Mesenchymal stem cell (in vitro differentiated cells and primary cell): ENCODE data around the gene TRIM49D1.
"Not testable (repeated sequence)": the region's sequence is repeated elsewhere in the genome, so short reads cannot be mapped to it uniquely, and the experiment has no call there.

Source experiments
- DNase-seq: peaks from one replicate; pipeline ENCODE4 v3.0.0-alpha.2; 2013
- H2AFZ ChIP-seq: one replicate; pipeline ENCODE4 v1.6.1; 2013; ENCODE audit warnings: low read depth, mild to moderate bottlenecking, control low read depth, inconsistent platforms, low read length, moderate library complexity
- H2AK5ac ChIP-seq: 2 replicates; pipeline ENCODE4 v1.6.1; 2013; ENCODE audit warnings: low read length, moderate library complexity, mild to moderate bottlenecking, inconsistent platforms; ENCODE audit not compliant: severe bottlenecking
- H2BK120ac ChIP-seq: one replicate; pipeline ENCODE4 v1.6.1; 2013; ENCODE audit warnings: low read depth, mild to moderate bottlenecking, inconsistent platforms, low read length, moderate library complexity
- H2BK12ac ChIP-seq, 2 experiments: one replicate each; pipeline ENCODE4 v1.6.1; 2013; ENCODE audit warnings: inconsistent platforms in 2 of 2, low read length in 2 of 2, mild to moderate bottlenecking in 2 of 2, moderate library complexity in 2 of 2, control low read depth in 1 of 2
- H2BK15ac ChIP-seq: one replicate; pipeline ENCODE4 v1.6.1; 2013; ENCODE audit warnings: mild to moderate bottlenecking, low read depth, inconsistent platforms; ENCODE audit not compliant: poor library complexity, severe bottlenecking
- H2BK5ac ChIP-seq: 2 replicates; pipeline ENCODE4 v1.6.1; 2013; ENCODE audit warnings: low read depth, mild to moderate bottlenecking, low read length, control low read depth, inconsistent platforms; ENCODE audit not compliant: poor library complexity, severe bottlenecking
- H3K14ac ChIP-seq, 2 experiments: one replicate each; pipeline ENCODE4 v1.6.1; 2013; ENCODE audit warnings: inconsistent platforms in 2 of 2, low read length in 2 of 2, control low read depth in 1 of 2, mild to moderate bottlenecking in 1 of 2, moderate library complexity in 1 of 2
- H3K18ac ChIP-seq, 2 experiments: one replicate each; pipeline ENCODE4 v1.6.1; 2013; ENCODE audit warnings: inconsistent platforms in 2 of 2, low read length in 2 of 2, control low read depth in 1 of 2, low read depth in 1 of 2, mild to moderate bottlenecking in 1 of 2
- H3K23ac ChIP-seq, 2 experiments: one replicate each; pipeline ENCODE4 v1.6.1; 2013; ENCODE audit warnings: inconsistent platforms in 2 of 2, low read length in 2 of 2, mild to moderate bottlenecking in 2 of 2, moderate library complexity in 2 of 2, control low read depth in 1 of 2
- H3K27ac ChIP-seq: 2 replicates; pipeline ENCODE4 v1.5.1; 2013; ENCODE audit warnings: mild to moderate bottlenecking, moderate library complexity, low read length, control low read depth, inconsistent platforms; ENCODE audit not compliant: poor library complexity, severe bottlenecking
- H3K27me3 ChIP-seq, 2 experiments: 2 replicates each; pipeline versions ENCODE4 v1.6.1 to v1.7.0; 2013; ENCODE audit warnings: low read length in 2 of 2, mild to moderate bottlenecking in 2 of 2, moderate library complexity in 2 of 2, control low read depth in 1 of 2, inconsistent platforms in 1 of 2; ENCODE audit not compliant: control insufficient read depth in 1 of 2, insufficient read depth in 1 of 2
- H3K36me3 ChIP-seq, 2 experiments: 2 replicates each; pipeline versions ENCODE4 v1.6.1 to v1.7.0; 2013; ENCODE audit warnings: low read length in 2 of 2, control low read depth in 1 of 2, inconsistent platforms in 1 of 2, low read depth in 1 of 2, mild to moderate bottlenecking in 1 of 2; ENCODE audit not compliant: insufficient read depth in 2 of 2, control insufficient read depth in 1 of 2
- H3K4ac ChIP-seq, 2 experiments: one replicate each; pipeline ENCODE4 v1.6.1; 2013; ENCODE audit warnings: inconsistent platforms in 2 of 2, low read length in 2 of 2, mild to moderate bottlenecking in 2 of 2, moderate library complexity in 2 of 2, control low read depth in 1 of 2, low read depth in 1 of 2
- H3K4me1 ChIP-seq: 2 replicates; pipeline ENCODE4 v1.6.1; 2013; ENCODE audit warnings: low read depth, low read length, control low read depth; ENCODE audit not compliant: control insufficient read depth, insufficient read depth
- H3K4me2 ChIP-seq: 2 replicates; pipeline ENCODE4 v1.6.1; 2013; ENCODE audit warnings: low read length, mild to moderate bottlenecking, inconsistent platforms; ENCODE audit not compliant: poor library complexity, severe bottlenecking
- H3K4me3 ChIP-seq, 2 experiments: 2 replicates each; pipeline versions ENCODE4 v1.5.1 to v1.7.0; 2013; ENCODE audit warnings: low read length in 2 of 2, mild to moderate bottlenecking in 2 of 2, control low read depth in 1 of 2, low read depth in 1 of 2; ENCODE audit not compliant: insufficient read depth in 1 of 2
- H3K79me1 ChIP-seq: replicated peaks from 2 replicates; pipeline ENCODE4 v1.6.1; 2013; ENCODE audit warnings: mild to moderate bottlenecking, control low read depth, low read length, inconsistent platforms; ENCODE audit not compliant: poor library complexity, severe bottlenecking
- H3K9ac ChIP-seq: 2 replicates; pipeline ENCODE4 v1.7.0; 2013; ENCODE audit warnings: mild to moderate bottlenecking, low read length, moderate library complexity
- H3K9me3 ChIP-seq: 2 replicates; pipeline ENCODE4 v1.7.0; 2013; ENCODE audit warnings: mild to moderate bottlenecking, low read length; ENCODE audit not compliant: control insufficient read depth
- H4K8ac ChIP-seq: one replicate; pipeline ENCODE4 v1.6.1; 2013; ENCODE audit warnings: inconsistent platforms, mild to moderate bottlenecking, low read length, moderate library complexity
- H4K91ac ChIP-seq: one replicate; pipeline ENCODE4 v1.6.1; 2013; ENCODE audit warnings: mild to moderate bottlenecking, low read length, inconsistent platforms
- WGBS: methylation state at CpG from one replicate; pipeline ENCODE4 v1.1.7; 2013; ENCODE audit warnings: mixed read lengths; 5-methylcytosine and 5-hydroxymethylcytosine counted together

Gene TRIM49D1

DNA sequence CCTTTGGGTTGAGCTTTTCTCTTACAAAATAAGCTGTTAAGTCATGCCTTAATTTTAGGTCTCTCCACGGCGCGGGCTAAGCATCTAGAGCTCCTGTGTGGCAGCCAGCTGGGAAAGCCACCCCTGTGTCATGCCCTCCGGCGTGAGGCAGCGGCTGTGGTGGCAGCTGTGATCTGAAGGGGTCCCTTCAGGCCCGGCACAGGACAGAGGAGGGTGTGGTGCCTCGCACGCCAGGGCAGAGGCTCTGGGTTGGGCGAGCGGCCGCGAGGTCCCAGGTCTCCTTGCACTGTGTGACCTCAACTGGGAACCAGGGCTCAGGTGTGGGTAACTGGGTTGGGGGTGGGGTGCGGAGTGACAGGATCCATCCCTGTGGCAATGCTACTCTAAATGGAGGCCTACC lies 21.2 kb downstream of the TRIM49D1 start:
- H3K4me1 ChIP-seq, H2BK5ac ChIP-seq, H3K4me2 ChIP-seq, H4K8ac ChIP-seq, H3K27me3 ChIP-seq, H3K4ac ChIP-seq, H2AK5ac ChIP-seq, H3K27ac ChIP-seq, H3K9me3 ChIP-seq, H2BK15ac ChIP-seq, H3K79me1 ChIP-seq, H3K18ac ChIP-seq, H2BK120ac ChIP-seq, H3K9ac ChIP-seq, H3K4me3 ChIP-seq, DNase-seq, H2BK12ac ChIP-seq, H3K14ac ChIP-seq, H4K91ac ChIP-seq, H3K23ac ChIP-seq, H3K36me3 ChIP-seq, H2AFZ ChIP-seq: not testable (repeated sequence)
- no CpG with 5 or more reads among the region's 14 CpGs for WGBS

DNA sequence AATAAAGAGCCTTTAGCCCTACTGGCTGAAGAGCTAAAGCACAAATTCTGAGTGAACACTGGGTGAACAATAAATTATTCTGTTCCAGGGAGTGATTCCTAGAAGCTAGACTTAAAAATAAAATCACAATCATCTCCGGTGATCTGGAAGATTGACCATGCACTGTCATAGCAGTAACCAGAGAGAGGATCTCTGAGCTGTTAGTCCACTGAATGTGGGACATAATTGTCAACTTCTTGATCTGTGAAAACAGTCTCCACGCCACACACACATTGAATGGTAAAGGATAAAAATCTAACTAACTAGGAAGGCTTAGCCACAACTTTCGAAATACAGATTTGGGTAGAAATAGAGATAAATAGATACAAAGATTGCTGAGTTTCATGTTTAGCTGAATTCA lies 28.8 kb downstream of the TRIM49D1 start:
- not testable (repeated sequence) for H2AFZ ChIP-seq, H3K18ac ChIP-seq, H3K36me3 ChIP-seq, H3K27ac ChIP-seq, H3K27me3 ChIP-seq, H3K4ac ChIP-seq, H2BK120ac ChIP-seq, H2BK15ac ChIP-seq, H2AK5ac ChIP-seq, H3K4me1 ChIP-seq, H3K9me3 ChIP-seq, H3K14ac ChIP-seq, H4K8ac ChIP-seq, H2BK12ac ChIP-seq, H3K4me3 ChIP-seq, H4K91ac ChIP-seq, H2BK5ac ChIP-seq, H3K9ac ChIP-seq, H3K79me1 ChIP-seq, DNase-seq, H3K4me2 ChIP-seq, H3K23ac ChIP-seq
- WGBS, result no CpG with 5 or more reads among the region's 3 CpGs

DNA sequence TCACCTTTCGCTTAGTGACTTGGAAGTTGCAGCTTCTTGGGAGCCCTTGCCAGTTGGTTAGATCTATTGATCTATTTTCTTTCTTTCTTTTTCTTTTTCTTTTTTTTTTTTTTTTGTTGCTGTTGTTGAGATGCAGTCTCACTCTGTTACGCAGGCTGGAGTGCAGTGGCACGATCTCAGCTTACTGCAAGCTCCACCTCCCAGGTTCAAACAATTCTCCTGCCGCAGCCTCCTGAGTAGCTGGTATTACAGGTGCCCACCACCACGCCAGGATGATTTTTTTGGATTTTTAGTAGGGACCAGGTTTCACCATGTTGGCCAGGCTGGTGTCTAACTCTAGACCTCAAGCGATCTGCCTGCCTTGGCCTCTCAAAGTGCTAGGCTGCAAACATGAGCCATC lies 44.5 kb downstream of the TRIM49D1 start:
- not testable (repeated sequence) for H3K79me1 ChIP-seq, H2BK120ac ChIP-seq, H3K18ac ChIP-seq, H4K8ac ChIP-seq, H3K4me3 ChIP-seq, H3K23ac ChIP-seq, H3K9me3 ChIP-seq, H2BK12ac ChIP-seq, H3K14ac ChIP-seq, H2AFZ ChIP-seq, H3K4me2 ChIP-seq, H2AK5ac ChIP-seq, H3K4ac ChIP-seq, H3K4me1 ChIP-seq, H2BK5ac ChIP-seq, H3K9ac ChIP-seq, H3K36me3 ChIP-seq, DNase-seq, H2BK15ac ChIP-seq, H3K27ac ChIP-seq, H4K91ac ChIP-seq, H3K27me3 ChIP-seq
- WGBS, result no CpG with 5 or more reads among the region's 6 CpGs

DNA sequence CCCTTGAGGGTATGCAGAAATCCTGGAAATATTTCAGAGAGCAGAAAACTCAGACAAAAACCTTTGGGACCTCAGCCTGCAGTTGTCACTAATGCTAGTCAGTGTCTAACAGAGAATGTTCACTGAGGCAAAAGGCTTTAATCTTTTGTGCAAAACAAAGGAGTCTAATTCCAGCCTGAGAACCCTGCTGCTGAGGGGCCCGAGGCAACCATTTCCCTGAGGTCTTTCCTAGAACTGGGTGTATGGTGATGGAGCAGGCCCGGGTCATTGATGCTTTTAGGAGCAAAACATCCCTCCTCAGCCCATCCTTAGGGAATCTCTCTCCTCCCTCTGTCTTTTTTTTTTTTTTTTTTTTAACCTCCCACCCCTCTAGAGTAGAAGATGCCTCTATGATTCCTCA lies 49.5 kb downstream of the TRIM49D1 start:
- no CpG with 5 or more reads among the region's 2 CpGs for WGBS
- not testable (repeated sequence) for H3K27ac ChIP-seq, H2BK120ac ChIP-seq, H3K14ac ChIP-seq, H2BK12ac ChIP-seq, H3K18ac ChIP-seq, H2AFZ ChIP-seq, H3K36me3 ChIP-seq, H2AK5ac ChIP-seq, H4K91ac ChIP-seq, DNase-seq, H3K4ac ChIP-seq, H2BK5ac ChIP-seq, H3K23ac ChIP-seq, H4K8ac ChIP-seq, H2BK15ac ChIP-seq, H3K9me3 ChIP-seq, H3K27me3 ChIP-seq, H3K4me3 ChIP-seq, H3K79me1 ChIP-seq, H3K4me2 ChIP-seq, H3K4me1 ChIP-seq, H3K9ac ChIP-seq
